H1 (cell line): ENCODE results near the gene SMARCAL1. TPM values are rescaled to one million over a fixed set of nuclear protein-coding genes. Genes with fewer than 3 reads are reported as not detected.

Source experiments
- CTCF ChIA-PET: fragments of 300-600 bp; sonication (Branson Sonifier 250); formaldehyde crosslinking; loops from one replicate; lab custom pipeline; 2021; ENCODE audit not compliant: partially characterized antibody; lab: Charles Lee
- POLR2A ChIA-PET: fragments of 300-600 bp; sonication (Branson Sonifier 250); formaldehyde crosslinking; loops from one replicate; lab custom pipeline; 2021; ENCODE audit warnings: inconsistent platforms; ENCODE audit not compliant: partially characterized antibody; lab: Charles Lee
- DNase-seq, 2 experiments: peaks; one replicate each; pipeline versions ENCODE4 v3.0.0 to v3.0.0-alpha.2; 2010 to 2022; ENCODE audit warnings: low spot score in 2 of 2, low read depth in 1 of 2, mixed read lengths in 1 of 2
- FAIRE-seq: peaks from 2 replicates; lab custom pipeline; 2011; peaks lifted over from hg19 to GRCh38; lab: Jason Lieb, UNC
- H2AFZ ChIP-seq: 2 replicates; pipeline ENCODE4 v1.8.1; 2012; ENCODE audit warnings: low read length, inconsistent platforms
- H2AK5ac ChIP-seq: 2 replicates; pipeline ENCODE4 v1.6.1; 2013; ENCODE audit warnings: low read depth, low read length
- H2BK120ac ChIP-seq: replicated peaks from 2 replicates; pipeline ENCODE3; 2013; ENCODE audit warnings: low read depth, low read length, inconsistent platforms
- H2BK12ac ChIP-seq: 2 replicates; pipeline ENCODE4 v1.6.1; 2013; ENCODE audit warnings: low read depth, low read length
- H2BK15ac ChIP-seq: 2 replicates; pipeline ENCODE4 v1.6.1; 2013; ENCODE audit warnings: low read length
- H2BK20ac ChIP-seq: 2 replicates; pipeline ENCODE4 v1.6.1; 2013; ENCODE audit warnings: low read length
- H2BK5ac ChIP-seq: 2 replicates; pipeline ENCODE4 v1.6.1; 2013; ENCODE audit warnings: low read depth, low read length
- H3K14ac ChIP-seq: 2 replicates; pipeline ENCODE4 v1.6.1; 2013; ENCODE audit warnings: inconsistent platforms; ENCODE audit not compliant: insufficient read length
- H3K18ac ChIP-seq: 2 replicates; pipeline ENCODE4 v1.6.1; 2013; ENCODE audit warnings: low read length; ENCODE audit errors: extremely low read depth
- H3K23ac ChIP-seq: 2 replicates; pipeline ENCODE4 v1.6.1; 2013; ENCODE audit warnings: inconsistent platforms; ENCODE audit not compliant: insufficient read length
- H3K23me2 ChIP-seq: 2 replicates; pipeline ENCODE4 v1.6.1; 2013; ENCODE audit warnings: low read depth, low read length
- H3K27ac ChIP-seq: 2 replicates; pipeline ENCODE4 v1.6.1; 2011; ENCODE audit warnings: low read depth, low read length, inconsistent platforms
- H3K27me3 ChIP-seq, 4 experiments: replicated peaks in 1 of 4; 1 replicate in 1 of 4; 2 replicates in 3 of 4; pipeline versions ENCODE4 v1.6.1 to v1.8.1; 2011 to 2013; ENCODE audit warnings: low read length in 3 of 4, mild to moderate bottlenecking in 3 of 4, inconsistent platforms in 2 of 4, mixed read lengths in 2 of 4, moderate library complexity in 1 of 4; ENCODE audit not compliant: control insufficient read depth in 3 of 4, insufficient read depth in 3 of 4; ENCODE audit errors: extremely low read depth in 1 of 4
- H3K36me3 ChIP-seq, 4 experiments: 2 replicates each; pipeline versions ENCODE4 v1.6.1 to v1.8.1; 2011 to 2013; ENCODE audit warnings: mild to moderate bottlenecking in 4 of 4, low read length in 3 of 4, moderate library complexity in 2 of 4, control low read depth in 1 of 4, inconsistent platforms in 1 of 4; ENCODE audit not compliant: insufficient read depth in 4 of 4, control insufficient read depth in 2 of 4
- H3K4ac ChIP-seq: replicated peaks from 2 replicates; pipeline ENCODE3; 2013; ENCODE audit warnings: low read length, low read depth, mixed read lengths, inconsistent platforms; ENCODE audit not compliant: insufficient read length
- H3K4me1 ChIP-seq, 4 experiments: replicated peaks in 1 of 4; 1 replicate in 1 of 4; 2 replicates in 3 of 4; pipeline versions ENCODE4 v1.6.1 to v1.8.1; 2011 to 2013; ENCODE audit warnings: low read length in 3 of 4, inconsistent platforms in 2 of 4, mixed read lengths in 1 of 4; ENCODE audit not compliant: insufficient read depth in 4 of 4, control insufficient read depth in 3 of 4
- H3K4me2 ChIP-seq, 2 experiments: 2 replicates each; pipeline versions ENCODE4 v1.6.1 to v1.8.1; 2011 to 2013; ENCODE audit warnings: low read depth in 2 of 2, low read length in 2 of 2, control low read depth in 1 of 2, inconsistent platforms in 1 of 2, mild to moderate bottlenecking in 1 of 2; ENCODE audit not compliant: insufficient read depth in 1 of 2
- H3K4me3 ChIP-seq, 4 experiments: fragments of 200-600, 300-600 bp in 1 of 4; sonication (generic), shearing (Covaris generic), sonication (Bioruptor Twin) in 1 of 4; 2 replicates each; pipeline versions ENCODE4 v1.5.1 to v1.8.1; 2011 to 2016; ENCODE audit warnings: low read length in 4 of 4, low read depth in 3 of 4, control low read depth in 2 of 4, inconsistent platforms in 2 of 4, mild to moderate bottlenecking in 2 of 4, mixed read lengths in 1 of 4, moderate library complexity in 1 of 4; ENCODE audit not compliant: insufficient read depth in 2 of 4; ENCODE audit errors: extremely low read depth in 1 of 4
- H3K56ac ChIP-seq: replicated peaks from 2 replicates; pipeline ENCODE3; 2013; ENCODE audit warnings: low read depth, mild to moderate bottlenecking, mixed read lengths, low read length, inconsistent platforms; ENCODE audit not compliant: insufficient read length
- H3K79me1 ChIP-seq: 2 replicates; pipeline ENCODE4 v1.6.1; 2013; ENCODE audit warnings: low read depth, low read length, control low read depth
- H3K79me2 ChIP-seq, 2 experiments: 2 replicates each; pipeline versions ENCODE4 v1.6.1 to v1.8.1; 2012 to 2013; ENCODE audit warnings: low read length in 2 of 2, mild to moderate bottlenecking in 2 of 2, inconsistent platforms in 1 of 2; ENCODE audit not compliant: insufficient read depth in 2 of 2, control insufficient read depth in 1 of 2
- H3K9ac ChIP-seq, 4 experiments: replicated peaks in 1 of 4; 1 replicate in 1 of 4; 2 replicates in 3 of 4; pipeline versions ENCODE4 v1.6.1 to v1.8.1; 2011 to 2013; ENCODE audit warnings: low read depth in 3 of 4, low read length in 3 of 4, control low read depth in 2 of 4, mild to moderate bottlenecking in 2 of 4, moderate library complexity in 2 of 4, inconsistent platforms in 1 of 4; ENCODE audit errors: extremely low read depth in 1 of 4
- H3K9me3 ChIP-seq, 2 experiments: 2 replicates each; pipeline versions ENCODE4 v1.6.1 to v1.8.1; 2012 to 2013; ENCODE audit warnings: mild to moderate bottlenecking in 2 of 2, moderate library complexity in 2 of 2, control low read depth in 1 of 2, inconsistent platforms in 1 of 2, low read depth in 1 of 2, low read length in 1 of 2, mixed read lengths in 1 of 2; ENCODE audit not compliant: insufficient read depth in 2 of 2
- H4K20me1 ChIP-seq, 2 experiments: replicated peaks in 1 of 2; 2 replicates each; pipeline versions ENCODE3 to v1.8.1; 2011 to 2013; ENCODE audit warnings: inconsistent platforms in 2 of 2, low read length in 2 of 2, mild to moderate bottlenecking in 1 of 2; ENCODE audit not compliant: insufficient read depth in 2 of 2, control insufficient read depth in 1 of 2
- H4K5ac ChIP-seq: 2 replicates; pipeline ENCODE4 v1.6.1; 2013; ENCODE audit warnings: low read length, low read depth, mixed read lengths, inconsistent platforms; ENCODE audit not compliant: insufficient read length
- H4K8ac ChIP-seq: 2 replicates; pipeline ENCODE4 v1.8.0; 2013; ENCODE audit warnings: mild to moderate bottlenecking, moderate library complexity, low read length, inconsistent platforms; ENCODE audit not compliant: insufficient read depth; ENCODE audit errors: extremely low read depth
- H4K91ac ChIP-seq: replicated peaks from 2 replicates; pipeline ENCODE3; 2013; ENCODE audit warnings: low read length, mixed read lengths, inconsistent platforms; ENCODE audit not compliant: insufficient read length
- ASH2L ChIP-seq: fragments of 200-600, 300-600 bp; sonication (generic); IDR thresholded peaks from one replicate; pipeline ENCODE4 v1.7.1; 2017; ENCODE audit warnings: low read length
- EZH2 ChIP-seq: fragments of 200-600 bp; sonication (generic); IDR thresholded peaks from 2 replicates; pipeline ENCODE4 v1.7.1; 2012; ENCODE audit warnings: low read depth, mild to moderate bottlenecking, moderate library complexity, low read length, inconsistent platforms; ENCODE audit not compliant: severe bottlenecking
- FOSL1 ChIP-seq: IDR thresholded peaks from 2 replicates; pipeline ENCODE4 v1.6.1; 2011; ENCODE audit warnings: mild to moderate bottlenecking, low read depth, low read length, moderate library complexity; ENCODE audit not compliant: insufficient read depth
- KDM1A ChIP-seq: fragments of 200-600, 300-600 bp; sonication (generic); IDR thresholded peaks from 2 replicates; pipeline ENCODE4 v1.7.1; 2016; ENCODE audit warnings: mild to moderate bottlenecking, low read length, borderline replicate concordance
- KDM4A ChIP-seq: IDR thresholded peaks from one replicate; pipeline ENCODE4 v1.7.1; 2012; ENCODE audit warnings: low read depth, mild to moderate bottlenecking, moderate library complexity, low read length, inconsistent platforms; ENCODE audit not compliant: severe bottlenecking
- PHF8 ChIP-seq: fragments of 200-600 bp; sonication (generic); conservative IDR thresholded peaks from 2 replicates; pipeline ENCODE4 v1.7.1; 2012; ENCODE audit warnings: low read depth, mild to moderate bottlenecking, inconsistent platforms, low read length, moderate library complexity
- POU5F1 ChIP-seq: IDR thresholded peaks from 2 replicates; pipeline ENCODE4 v1.6.1; 2011; ENCODE audit warnings: low read depth, mild to moderate bottlenecking, low read length, moderate library complexity
- RAD21 ChIP-seq, 2 experiments: IDR thresholded peaks in 1 of 2; conservative IDR thresholded peaks in 1 of 2; 2 replicates each; pipeline ENCODE4 v1.6.1; 2011; ENCODE audit warnings: low read depth in 2 of 2, low read length in 2 of 2, improper control_type of control experiment in 1 of 2, inconsistent platforms in 1 of 2, mild to moderate bottlenecking in 1 of 2, moderate library complexity in 1 of 2
- RNF2 ChIP-seq: fragments of 200-900, 300-1000 bp; sonication (generic); IDR thresholded peaks from 2 replicates; pipeline ENCODE4 v1.7.1; 2016; ENCODE audit warnings: borderline replicate concordance, low read depth, mild to moderate bottlenecking, antibody characterized with exemption, low read length; ENCODE audit not compliant: poor library complexity, severe bottlenecking; ENCODE audit errors: missing control alignments
- SP2 ChIP-seq: IDR thresholded peaks from 2 replicates; pipeline ENCODE4 v1.6.1; 2012; ENCODE audit warnings: mild to moderate bottlenecking, low read length, inconsistent platforms
- WGBS, 2 experiments: shearing (Covaris generic) in 1 of 2; methylation state at CpG; one replicate each; pipeline versions ENCODE4 v1.1.6 to v1.1.7; 2013 to 2015; ENCODE audit warnings: low lambda C conversion rate in 2 of 2, mixed read lengths in 2 of 2, inconsistent platforms in 1 of 2, low coverage in 1 of 2, missing lambda C conversion rate in 1 of 2; ENCODE audit not compliant: insufficient replicate concordance in 2 of 2, insufficient coverage in 1 of 2, insufficient read length in 1 of 2; ENCODE audit errors: extremely low coverage in 1 of 2, missing lambda C conversion rate in 1 of 2; 5-methylcytosine and 5-hydroxymethylcytosine counted together
- polyA plus RNA-seq, 7 experiments: library from polyadenylated mRNA; depleted of rRNA in 3 of 7; stranded (reverse) in 5 of 7; unstranded in 2 of 7; fragments of >200 nt in 5 of 7; fragments of 200-250 nt in 2 of 7; gene quantifications; 1 replicate in 5 of 7; 2 replicates in 1 of 7; 4 replicates in 1 of 7; pipeline versions ENCODE4 v1.2.1 to v1.2.3, GENCODE V29; 2011 to 2013; ENCODE audit warnings: missing spikeins in 2 of 7, mixed read lengths in 2 of 7
- total RNA-seq: library from RNA; stranded (reverse); fragmentation: NEBNext Ultra II Directional; extraction: Animal tissue kit (Norgen Biotek cat#: 25700); gene quantifications from 2 replicates; pipeline ENCODE4 v1.2.1, GENCODE V29; 2021

SMARCAL1 gene
- total and polyA plus RNA-seq, 2 of the 8 experiments (the other 6 are each of a cell fraction or from before 2014, with no cell fraction given), result 17.6 to 17.9 TPM

DNA sequence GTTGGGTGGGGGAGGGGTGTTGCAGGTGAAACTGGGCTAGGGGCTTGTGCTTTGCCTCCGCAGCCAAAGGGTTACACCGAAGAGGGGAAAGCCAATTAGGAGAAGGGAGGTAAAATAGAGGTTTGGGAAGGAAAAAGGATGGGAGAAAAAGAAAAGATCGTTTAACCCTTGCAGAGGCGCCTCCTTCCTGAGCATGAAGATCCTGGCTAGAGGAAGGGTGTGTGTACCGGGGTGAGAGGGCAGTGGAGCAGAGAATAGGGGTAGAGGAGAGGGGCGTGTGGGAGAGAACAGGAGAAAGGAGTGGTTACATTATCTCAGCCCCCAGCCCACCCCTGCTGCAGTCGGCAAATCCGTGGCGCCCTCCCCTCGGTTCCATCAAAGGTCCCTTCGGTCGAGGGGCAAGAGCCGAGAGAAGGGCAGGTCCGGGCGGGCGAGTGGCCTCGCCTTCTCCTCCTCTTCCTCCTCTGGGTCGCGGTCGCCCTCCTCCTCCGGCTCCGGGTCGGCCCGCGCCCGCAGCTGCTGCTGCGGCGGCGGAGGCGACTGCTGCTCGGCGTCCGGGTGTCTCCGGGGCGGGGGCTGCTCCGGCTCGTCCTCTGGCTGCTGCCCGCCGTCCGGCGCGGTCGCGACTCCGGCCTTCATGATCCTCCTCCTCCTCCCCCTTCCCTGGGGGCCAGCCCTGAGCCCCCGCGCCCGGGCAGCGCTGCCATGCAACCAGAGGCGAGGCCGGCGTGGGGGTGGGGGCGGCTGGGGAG, 41.1 kb upstream of the SMARCAL1 start:
- POLR2A ChIA-PET, result interaction anchor here (0.9 to 1.8 kb wide), 4 partner anchors 8 to 129 kb away, joined by 3 to 5 read pairs (median 4); no protein-coding TSS in a partner anchor
- TF ChIP-seq PHF8 (0 out of 2 replicates have a peak, but pooled peaks have one; percentile 8), ASH2L (peak; percentile 60), EZH2 (peak; percentile 12), RNF2 (peak; percentile 36), KDM4A (peak; percentile 93), KDM1A (peak; percentile 14; the same call in 1 of the 2 replicates), FOSL1 (no peak), SP2 (no peak), POU5F1 (no peak), RAD21 (IDR thresholded peaks at IDR 0.05 in 1 of 2, conservative IDR thresholded peaks at IDR 0.05 in 1 of 2; ENCODE audit: low read depth in 2 of 2, low read length in 2 of 2) (peak in 1 of 2 experiments; percentile 10; a peak in 1 of 4 replicates)

More for the DNA sequence above, 41.1 kb upstream of the SMARCAL1 start:
- no peak overlapping the region for H3K4ac ChIP-seq
- H3K56ac ChIP-seq, result no peak overlapping the region
- H3K14ac ChIP-seq, result no peak overlapping the region
- no peaks in the 10 kb centered on the region for H3K9me3 ChIP-seq
- H2BK20ac ChIP-seq, result no peak overlapping the region
- H3K23ac ChIP-seq, result no peak overlapping the region
- peak overlapping the region; percentile 77 to 96 for H3K4me2 ChIP-seq
- peaks cover 0 to 9% (median 0%) of the 10 kb centered on the region in 4 experiments; a peak in 4 of 7 replicates for H3K27me3 ChIP-seq
- no peaks in the 10 kb centered on the region for H3K79me2 ChIP-seq
- H4K5ac ChIP-seq, result no peak overlapping the region
- peaks cover 17% of the 10 kb centered on the region; the same call in 1 of the 2 replicates for H3K23me2 ChIP-seq
- no peak overlapping the region for H2BK12ac ChIP-seq
- H3K4me1 ChIP-seq, result peaks cover 4 to 10% (median 5%) of the 10 kb centered on the region in 4 experiments; a peak in 5 of 7 replicates
- 1% methylated on average over 30 of the region's 53 CpGs; no CpG with 5 or more reads in 1 of the 2 experiments for WGBS, 2 experiments
- H2BK15ac ChIP-seq, result no peak overlapping the region
- no peak overlapping the region for H4K91ac ChIP-seq
- no peaks in the 10 kb centered on the region for H3K79me1 ChIP-seq
- no peak overlapping the region; the same call in 1 of the 2 replicates for H3K18ac ChIP-seq
- H3K27ac ChIP-seq, result no peak overlapping the region
- no peak overlapping the region for H2AK5ac ChIP-seq
- CTCF ChIA-PET, result interaction anchor here (1.0 to 3.9 kb wide), 6 partner anchors 17 to 87 kb away, joined by 3 to 24 read pairs (median 4); no protein-coding TSS in a partner anchor
- H3K4me3 ChIP-seq, result peak overlapping the region; percentile 66 to 74 (median 71)
- DNase-seq, result peak in 1 of 2 experiments; percentile 76
- H3K9ac ChIP-seq, result peak overlapping the region in 1 of 4 experiments; percentile 11; a peak in 1 of 7 replicates
- H4K20me1 ChIP-seq, result no peaks in the 10 kb centered on the region
- H2BK5ac ChIP-seq, result no peak overlapping the region; the same call in 1 of the 2 replicates
- no peaks in the 10 kb centered on the region for H3K36me3 ChIP-seq
- H2BK120ac ChIP-seq, result no peak overlapping the region
- H2AFZ ChIP-seq, result peak overlapping the region; percentile 24; the same call in 1 of the 2 replicates
- H4K8ac ChIP-seq, result peak overlapping the region; percentile 61
- FAIRE-seq, result no peak
